ENCODE data around the gene RYR3.

RYR3 gene

GRCh38 chr15:33378866-33379480 lies 68.2 kb downstream of the RYR3 start:
- in situ Hi-C loops (cut with HindIII; ENCODE audit: low sequenced_read_pairs) = no loop called here

GRCh38 chr15:33380406-33380805 lies 69.6 kb downstream of the RYR3 start:
- in situ Hi-C loops (cut with HindIII; ENCODE audit: low sequenced_read_pairs) = no loop called here

GRCh38 chr15:33382491-33382890 lies 71.7 kb downstream of the RYR3 start:
- in situ Hi-C loops (cut with HindIII; ENCODE audit: low sequenced_read_pairs) = no loop called here

DNA sequence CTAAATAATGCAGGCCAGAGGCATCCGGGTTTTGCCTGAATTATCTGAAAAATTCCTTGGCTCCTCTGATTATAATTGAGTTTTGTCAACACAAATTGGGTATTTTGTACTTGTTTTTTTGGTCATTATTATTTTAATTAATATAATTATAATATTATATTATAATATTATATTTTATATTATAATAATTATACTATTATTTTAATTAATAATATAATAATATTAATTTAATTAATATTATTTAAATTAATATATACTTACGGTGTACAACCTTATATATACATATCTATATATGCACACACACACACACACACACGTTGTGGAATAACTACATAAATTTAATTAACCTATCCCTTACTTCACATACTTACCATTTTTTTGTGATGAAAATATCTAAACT lies 73.5 kb downstream of the RYR3 start:
- in situ Hi-C loops (cut with HindIII; ENCODE audit: low sequenced_read_pairs) = no loop called here

GRCh38 chr15:33392453-33392852 lies 81.7 kb downstream of the RYR3 start:
- in situ Hi-C loops (cut with HindIII; ENCODE audit: low sequenced_read_pairs) = no loop called here

DNA sequence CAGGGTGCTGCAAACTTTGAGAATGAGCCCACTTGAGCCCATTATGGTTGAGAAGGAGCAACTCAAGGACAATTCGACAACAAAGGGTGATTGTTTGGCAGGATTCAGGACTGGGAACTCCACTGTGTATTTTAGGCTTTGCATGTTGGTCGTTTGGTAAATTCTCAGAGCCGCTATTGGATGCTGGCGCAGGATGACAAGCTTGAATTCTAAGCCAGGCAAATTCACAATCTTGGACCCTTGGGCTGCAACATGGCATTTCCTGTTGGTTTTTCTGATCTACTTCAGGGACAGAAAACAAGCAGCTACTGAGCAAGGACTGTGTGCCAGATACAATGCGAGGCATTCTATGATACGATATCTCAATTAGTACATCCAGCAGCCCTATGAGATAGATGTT lies 82.8 kb downstream of the RYR3 start:
- in situ Hi-C loops (cut with HindIII; ENCODE audit: low sequenced_read_pairs) = no loop called here

DNA sequence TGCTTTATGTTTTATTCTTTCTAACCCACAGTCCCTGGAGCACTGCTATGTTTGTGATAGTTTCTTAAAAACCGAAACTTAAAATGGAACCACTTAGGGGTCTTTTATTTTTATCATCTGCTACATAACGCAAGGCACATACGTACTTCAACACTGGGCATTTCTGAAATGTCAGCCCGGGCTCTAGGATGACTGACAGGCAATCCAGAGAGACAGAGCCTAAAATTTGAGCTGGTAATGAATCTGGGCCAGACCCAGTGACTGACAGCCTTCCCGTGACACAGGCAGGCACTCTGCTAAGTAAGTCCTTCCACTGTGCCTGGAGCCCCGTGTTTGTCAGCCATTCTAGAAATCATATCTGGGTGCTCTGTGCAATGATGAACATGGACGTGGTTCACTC lies 84.6 kb downstream of the RYR3 start:
- in situ Hi-C loops (cut with HindIII; ENCODE audit: low sequenced_read_pairs) = no loop called here

DNA sequence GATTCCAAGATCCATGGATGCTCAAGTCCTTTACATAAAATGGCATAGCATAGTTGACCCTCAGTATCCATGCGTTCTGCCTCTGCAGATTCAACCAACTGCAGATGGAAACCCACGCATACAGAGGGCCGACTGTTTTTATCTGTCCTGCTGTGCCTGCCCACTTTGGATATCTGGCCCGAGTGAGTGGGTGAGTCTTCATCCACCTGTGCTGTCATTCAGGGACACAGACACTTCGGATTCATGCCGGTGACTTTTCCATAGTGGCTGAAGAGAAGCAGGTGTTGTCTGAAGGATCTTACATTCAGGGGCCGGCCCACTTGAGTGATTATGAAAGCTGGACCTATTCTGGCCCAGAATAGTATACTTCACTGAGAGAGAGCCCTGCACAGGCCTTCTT lies 85.1 kb downstream of the RYR3 start:
- in situ Hi-C loops (cut with HindIII; ENCODE audit: low sequenced_read_pairs) = no loop called here

DNA sequence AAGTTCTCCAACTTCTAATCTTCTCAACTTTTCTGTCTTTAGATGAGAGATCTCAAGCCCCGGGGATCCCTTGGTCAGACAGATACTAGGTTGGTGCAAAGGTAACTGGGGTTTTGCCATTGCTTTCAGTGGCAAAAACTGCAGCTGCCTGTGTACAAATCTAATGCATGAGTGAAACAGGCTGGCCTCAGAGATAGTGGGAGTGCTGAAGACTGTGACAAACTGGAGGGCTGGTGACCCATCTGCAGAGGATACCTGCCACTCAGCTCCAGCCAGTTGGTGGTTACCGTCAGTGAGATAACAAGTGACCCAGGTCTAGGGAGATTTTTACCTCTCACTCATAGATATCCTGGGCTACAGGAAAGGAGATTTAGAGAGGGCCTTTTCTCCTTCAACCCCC lies 85.7 kb downstream of the RYR3 start:
- in situ Hi-C loops (cut with HindIII; ENCODE audit: low sequenced_read_pairs) = no loop called here

DNA sequence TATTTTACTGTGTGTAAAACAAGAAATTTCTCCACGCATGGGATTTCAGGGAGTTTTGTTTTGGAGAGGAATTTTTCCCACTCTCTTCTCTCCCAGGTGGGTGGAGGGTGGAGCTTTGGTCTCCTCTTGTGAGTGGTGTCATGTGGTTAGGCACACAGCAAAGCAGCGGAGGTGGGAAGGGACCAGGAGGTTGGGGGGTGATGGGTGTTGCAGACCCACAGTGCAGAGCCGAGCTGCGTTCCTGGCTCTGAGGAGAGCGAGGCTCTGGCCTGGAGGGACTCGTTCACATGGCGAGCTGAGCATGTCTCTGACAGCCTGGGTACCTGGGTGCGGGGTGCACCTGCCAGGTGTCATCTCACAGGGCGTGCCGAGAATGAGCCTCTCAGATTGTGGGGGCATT lies 87.8 kb downstream of the RYR3 start:
- in situ Hi-C loops (cut with HindIII; ENCODE audit: low sequenced_read_pairs) = no loop called here

DNA sequence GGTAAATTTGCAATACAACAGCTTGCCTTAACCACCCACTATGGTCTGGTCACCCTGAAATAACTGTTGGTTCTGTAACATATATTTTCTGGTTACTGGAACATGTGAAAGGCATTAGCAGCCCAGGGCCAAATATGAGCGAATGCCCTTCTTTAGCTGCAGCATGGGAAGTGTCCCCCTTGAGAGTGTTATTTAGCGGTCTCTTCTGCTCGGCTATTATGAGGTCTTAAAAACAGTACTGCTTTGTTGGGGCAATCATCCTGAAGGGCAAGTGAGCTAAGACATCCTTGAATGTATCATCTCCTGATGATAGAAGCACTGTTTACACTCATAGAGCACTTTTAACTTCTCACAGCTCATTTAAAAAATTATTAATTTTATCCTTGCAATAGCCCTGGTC lies 90.2 kb downstream of the RYR3 start:
- in situ Hi-C loops (cut with HindIII; ENCODE audit: low sequenced_read_pairs) = no loop called here

DNA sequence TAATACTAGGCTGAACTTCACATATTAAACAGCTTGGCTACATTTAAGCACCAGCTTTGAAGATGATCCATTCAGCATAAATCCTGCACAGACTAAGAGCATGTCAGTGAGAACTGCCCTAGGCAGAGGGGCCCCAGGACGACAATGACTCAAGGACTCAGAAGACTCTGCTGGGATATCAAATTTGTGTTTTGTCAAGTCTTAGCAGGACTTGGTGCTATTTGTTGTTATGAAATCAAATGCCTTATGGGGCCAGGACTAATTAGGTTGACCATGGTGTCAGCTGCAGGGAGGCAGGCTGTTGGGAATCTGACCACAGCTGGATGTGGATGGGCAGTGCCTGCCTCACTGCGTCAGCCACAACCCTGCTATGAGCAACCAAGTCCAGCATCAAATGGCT lies 91.8 kb downstream of the RYR3 start:
- in situ Hi-C loops (cut with HindIII; ENCODE audit: low sequenced_read_pairs) = no loop called here

GRCh38 chr15:33405096-33405495 lies 94.3 kb downstream of the RYR3 start:
- in situ Hi-C loops (cut with HindIII; ENCODE audit: low sequenced_read_pairs) = no loop called here

DNA sequence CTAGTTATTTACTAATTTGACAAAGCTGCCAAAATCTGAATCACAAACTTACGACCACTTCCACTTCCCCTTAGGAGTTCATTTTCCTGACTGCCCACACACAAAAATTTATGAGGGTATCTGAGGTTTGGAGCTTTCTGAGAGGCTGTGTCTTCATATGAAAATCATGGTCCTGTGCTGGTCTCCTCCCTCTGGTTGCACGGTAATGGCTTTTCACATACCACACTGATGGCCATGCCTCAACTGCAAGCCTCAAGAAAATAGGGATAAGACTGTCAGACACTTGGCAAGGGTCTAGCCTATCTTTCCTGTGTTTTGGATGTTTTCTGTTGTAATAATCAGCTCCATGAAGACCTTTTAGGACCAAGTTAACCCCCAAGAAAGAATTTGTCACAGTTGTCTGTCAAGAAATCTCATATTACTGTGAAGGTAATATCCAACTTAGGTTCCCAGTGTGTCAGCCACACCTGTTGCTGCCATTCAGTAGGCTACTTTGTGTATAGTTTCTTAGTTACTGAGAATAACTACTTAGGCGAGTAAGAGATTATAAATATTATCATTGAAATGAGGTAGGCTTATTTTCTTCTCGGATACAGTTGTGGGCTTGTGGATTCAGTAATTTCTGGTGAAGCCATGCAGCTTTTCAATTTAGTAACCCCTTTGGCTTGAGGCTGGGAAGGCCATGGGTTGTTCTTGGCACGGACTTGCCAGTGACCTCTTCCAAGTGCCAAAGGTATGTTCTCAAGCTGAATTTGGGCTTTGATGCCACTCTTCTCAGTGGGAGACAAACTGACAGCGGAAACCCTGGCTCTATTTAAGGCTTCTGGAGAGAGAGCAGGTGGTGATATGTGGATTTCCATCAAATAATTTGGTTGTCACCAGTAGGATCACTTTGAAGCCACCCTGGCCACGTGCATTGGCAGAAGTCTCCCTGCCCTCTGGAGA lies 101.1 kb downstream of the RYR3 start:
- in situ Hi-C loops (cut with HindIII; ENCODE audit: low sequenced_read_pairs) = no loop called here

DNA sequence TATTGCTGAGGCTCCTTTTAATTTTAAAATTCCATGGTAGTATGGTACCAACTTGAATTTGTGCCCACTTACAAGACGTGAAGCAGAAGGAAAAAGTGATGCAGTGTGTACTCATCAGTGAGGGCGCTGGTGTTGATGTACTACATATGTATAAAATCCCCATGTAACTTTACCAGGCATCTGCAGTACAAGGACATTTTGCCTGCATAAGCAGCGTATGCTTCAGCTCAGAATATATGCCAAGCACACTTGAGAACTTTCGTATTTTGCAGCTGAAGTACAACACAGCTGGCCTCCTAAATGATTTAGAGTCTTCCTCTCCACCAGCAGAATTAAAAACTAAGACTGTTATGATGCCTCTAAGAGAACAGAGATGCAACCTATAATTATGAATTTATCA lies 108.9 kb downstream of the RYR3 start:
- in situ Hi-C loops (cut with HindIII; ENCODE audit: low sequenced_read_pairs) = no loop called here

DNA sequence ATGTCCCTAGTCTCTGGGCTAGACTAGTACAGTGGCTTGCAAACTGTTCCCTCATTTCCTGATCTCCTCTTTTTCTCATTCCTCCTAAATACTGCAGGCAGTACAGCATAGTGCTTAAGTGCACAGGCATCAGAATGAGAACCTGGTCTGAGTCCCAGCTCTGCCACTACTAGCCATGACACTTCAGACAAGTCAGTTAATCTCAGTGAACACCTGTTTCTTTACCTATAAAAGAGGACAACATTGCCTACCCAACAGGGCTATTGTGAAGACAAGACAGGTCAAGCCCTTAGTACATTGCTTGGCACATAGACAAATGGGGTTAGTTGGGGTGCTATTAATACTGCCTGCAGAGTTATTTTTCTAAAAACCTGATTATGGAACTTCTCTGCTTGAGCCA lies 113.3 kb downstream of the RYR3 start:
- in situ Hi-C loops (cut with HindIII; ENCODE audit: low sequenced_read_pairs) = no loop called here

GRCh38 chr15:33425142-33425541 lies 114.4 kb downstream of the RYR3 start:
- in situ Hi-C loops (cut with HindIII; ENCODE audit: low sequenced_read_pairs) = no loop called here

DNA sequence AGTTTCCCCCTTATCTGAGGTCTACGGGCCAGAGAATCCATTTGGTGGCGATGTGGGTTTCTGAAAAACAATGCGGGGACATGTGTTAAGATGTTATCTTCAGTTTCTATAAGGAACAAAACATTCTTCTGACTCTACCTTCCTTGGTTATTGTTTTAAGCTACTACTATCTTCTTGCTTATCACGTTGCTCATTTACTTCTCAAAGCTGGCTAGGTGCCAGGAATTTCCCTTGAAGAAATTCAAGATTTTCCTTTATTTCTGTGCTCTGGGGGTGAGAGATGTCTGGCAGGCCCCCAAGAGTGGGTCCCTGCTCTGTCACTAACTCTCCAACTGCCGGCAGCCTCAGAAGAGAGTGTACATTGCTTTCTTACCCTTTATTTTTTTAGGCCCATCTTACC lies 119.8 kb downstream of the RYR3 start:
- in situ Hi-C loops (cut with HindIII; ENCODE audit: low sequenced_read_pairs) = no loop called here

DNA sequence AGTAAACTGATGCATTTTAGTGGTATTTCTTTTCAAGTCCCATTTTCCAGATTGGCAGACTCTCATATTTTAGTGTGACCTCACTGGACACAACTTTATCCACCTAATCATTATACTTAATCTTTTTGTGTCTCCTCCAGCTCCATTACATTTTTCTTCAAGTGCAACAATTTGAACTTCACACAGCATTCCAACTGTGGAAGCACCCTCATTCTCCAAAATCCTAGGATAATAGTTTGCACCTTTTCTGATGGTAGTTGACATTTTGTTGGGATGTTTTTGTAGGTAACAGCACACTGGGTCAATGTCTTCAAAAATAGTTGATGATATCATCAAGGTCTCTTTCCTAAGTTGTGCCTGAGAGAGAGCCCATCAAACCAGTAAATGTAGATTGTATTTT lies 123.1 kb downstream of the RYR3 start:
- in situ Hi-C loops (cut with HindIII; ENCODE audit: low sequenced_read_pairs) = no loop called here

DNA sequence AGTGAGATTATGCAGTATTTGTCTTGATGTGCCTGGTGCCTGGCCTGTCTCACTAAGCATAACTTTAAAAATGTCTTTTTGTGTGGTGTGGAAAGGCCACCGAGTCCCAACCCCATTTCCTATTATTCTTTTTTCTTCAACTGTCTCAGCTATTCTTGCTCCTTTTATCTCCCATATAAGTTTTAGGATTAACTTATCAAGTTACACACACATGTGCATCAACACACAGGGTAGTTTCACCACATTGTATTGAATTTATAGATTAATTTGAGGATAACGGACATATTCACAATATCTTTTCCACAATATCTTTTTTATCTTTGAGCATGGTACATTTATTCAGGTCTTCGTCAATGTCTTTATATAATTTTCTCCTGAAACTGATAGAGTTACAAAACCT lies 127.6 kb downstream of the RYR3 start:
- in situ Hi-C loops (cut with HindIII; ENCODE audit: low sequenced_read_pairs) = no loop called here

GRCh38 chr15:33440900-33441299 lies 130.1 kb downstream of the RYR3 start:
- in situ Hi-C loops (cut with HindIII; ENCODE audit: low sequenced_read_pairs) = no loop called here

DNA sequence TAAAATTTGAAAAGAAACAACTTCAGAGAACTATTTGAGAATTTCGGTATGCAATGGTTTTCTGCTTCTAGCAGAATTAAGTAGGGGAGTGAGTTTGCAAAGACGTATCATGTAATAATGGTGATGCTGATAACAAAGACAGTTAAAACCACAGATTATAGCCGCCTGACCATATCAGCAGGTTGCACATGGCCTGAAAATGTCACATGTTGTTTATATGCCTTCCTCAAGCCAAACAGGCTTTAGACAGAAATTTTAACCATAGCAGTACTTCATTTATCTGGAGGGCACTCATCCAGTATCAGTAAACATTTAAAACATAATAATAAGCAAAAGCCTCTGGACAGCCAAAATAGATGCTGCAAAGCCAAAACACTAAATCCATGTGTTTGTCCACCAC lies 131.7 kb downstream of the RYR3 start:
- in situ Hi-C loops (cut with HindIII; ENCODE audit: low sequenced_read_pairs) = no loop called here

- in situ Hi-C loops (cut with HindIII; ENCODE audit: low sequenced_read_pairs) = no loop called here
Observed at GRCh38 chr15:33443708-33444107, 132.9 kb downstream of the RYR3 start.
